ENCODE measurements around the gene SUPT20HL2.
"Not testable (repeated sequence)": the region's sequence is repeated elsewhere in the genome, so short reads cannot be mapped to it uniquely, and the experiment has no call there.

SUPT20HL2 gene

DNA sequence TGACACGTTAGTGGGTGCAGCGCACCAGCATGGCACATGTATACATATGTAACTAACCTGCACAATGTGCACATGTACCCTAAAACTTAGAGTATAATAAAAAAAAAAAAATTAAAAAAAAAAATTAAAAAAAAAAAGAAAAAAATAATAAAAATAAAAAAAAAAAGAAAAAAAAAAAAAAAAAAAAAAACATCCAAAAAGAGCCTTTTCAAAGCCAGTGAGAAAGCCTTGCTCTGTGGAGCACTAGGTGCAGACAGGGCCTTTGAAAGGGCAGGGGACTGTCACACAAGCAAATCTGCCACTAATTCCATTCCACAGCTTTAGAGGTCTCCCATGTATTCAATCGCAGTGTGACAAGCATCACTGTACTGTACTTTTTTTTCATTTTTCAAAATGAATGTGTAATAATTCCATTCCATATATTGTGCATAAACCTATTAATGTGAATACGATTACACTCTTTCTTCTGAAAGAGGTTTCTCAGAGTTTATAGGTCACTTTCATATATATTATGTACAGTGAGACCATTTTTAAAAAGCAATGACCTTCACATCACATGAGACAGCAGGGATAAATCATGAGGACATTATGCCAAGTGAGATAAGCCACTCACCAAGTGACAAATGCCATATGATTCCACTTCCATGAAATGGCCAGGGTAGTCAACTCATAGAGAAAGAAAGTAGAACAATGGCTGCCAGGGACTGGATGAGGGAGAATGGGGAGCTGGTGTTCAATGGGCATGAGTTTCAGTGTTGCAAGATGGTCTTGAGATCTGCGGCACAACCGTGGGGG lies 4.1 kb downstream of the SUPT20HL2 start:
- not testable (repeated sequence) for DNase-seq (ENCODE audit: low read depth in 2 of 2)

DNA sequence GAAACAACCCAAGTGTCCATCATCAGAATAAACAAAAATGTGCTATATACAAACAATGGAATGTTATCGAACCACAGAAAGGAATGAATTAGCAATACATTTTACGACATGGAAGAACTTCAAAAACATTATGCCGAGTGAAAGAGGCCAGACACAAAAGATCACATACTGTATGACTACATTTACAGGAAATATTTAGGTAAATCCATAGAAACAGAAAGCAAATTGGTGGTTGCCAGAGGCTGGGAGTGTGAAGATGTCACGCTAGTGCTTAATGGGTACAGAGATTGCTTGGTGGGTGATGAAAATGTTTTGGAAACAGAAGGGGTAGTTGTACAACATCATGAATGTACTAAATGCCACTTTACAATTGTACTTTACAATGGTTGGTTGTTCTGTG lies 5.1 kb downstream of the SUPT20HL2 start:
- DNase-seq (ENCODE audit: low read depth in 2 of 2), result not testable (repeated sequence)

GRCh38 chrX:24306440-24306839 lies 7.4 kb downstream of the SUPT20HL2 start:
- no peak for DNase-seq (ENCODE audit: low read depth in 2 of 2)

GRCh38 chrX:24305905-24306304 lies 8.0 kb downstream of the SUPT20HL2 start:
- no peak for DNase-seq (ENCODE audit: low read depth in 2 of 2)

DNA sequence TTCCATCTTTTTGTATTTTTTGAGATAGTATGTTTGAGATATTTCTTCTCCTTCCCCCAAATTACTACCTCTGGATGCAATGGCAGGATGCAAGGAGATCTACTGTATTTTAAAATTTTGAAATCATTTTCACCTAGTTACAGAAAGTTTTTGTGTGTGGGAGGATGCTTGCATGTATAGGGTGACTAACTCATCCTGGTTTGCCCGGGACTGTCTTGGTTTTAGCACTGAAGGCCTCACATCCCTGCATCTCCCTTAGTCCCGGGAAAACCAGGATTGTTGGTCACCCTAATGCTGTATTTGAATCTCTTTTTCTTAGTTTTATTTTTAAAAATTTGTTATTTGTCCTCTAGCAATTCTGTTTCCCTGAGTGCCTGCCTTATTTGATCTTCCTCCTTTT lies 12.1 kb downstream of the SUPT20HL2 start:
- no peak for DNase-seq (ENCODE audit: low read depth in 2 of 2)

- DNase-seq (ENCODE audit: low read depth in 2 of 2), result no peak
These were observed 12.8 kb downstream of the SUPT20HL2 start for GRCh38 chrX:24301060-24301459.

- DNase-seq (ENCODE audit: low read depth in 2 of 2), result no peak
These were observed 15.7 kb downstream of the SUPT20HL2 start for GRCh38 chrX:24298191-24298590.

DNA sequence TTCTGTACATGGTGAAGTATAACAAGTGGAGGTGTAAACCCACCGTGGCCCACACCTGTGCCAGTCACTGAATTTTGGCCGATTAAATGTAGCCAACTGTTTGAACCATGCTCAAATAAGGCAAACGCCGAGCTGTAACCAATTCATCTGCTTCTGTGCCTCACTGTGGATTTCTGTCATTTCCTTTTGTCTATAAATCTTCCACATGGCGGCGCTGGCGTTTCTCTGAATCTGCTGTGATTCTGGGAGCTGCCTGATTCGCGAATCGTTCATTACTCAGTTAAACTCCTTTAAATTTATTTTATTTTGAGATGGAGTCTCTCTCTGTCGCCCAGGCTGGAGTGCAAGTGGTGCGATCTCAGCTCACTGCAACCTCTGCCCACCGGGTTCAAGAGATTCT lies 19.2 kb downstream of the SUPT20HL2 start:
- DNase-seq (ENCODE audit: low read depth in 2 of 2), result peak in 1 of 2 donors; percentile 7

- DNase-seq (ENCODE audit: low read depth in 2 of 2), result no peak
These were observed 20.5 kb downstream of the SUPT20HL2 start for GRCh38 chrX:24293412-24293811.

DNA sequence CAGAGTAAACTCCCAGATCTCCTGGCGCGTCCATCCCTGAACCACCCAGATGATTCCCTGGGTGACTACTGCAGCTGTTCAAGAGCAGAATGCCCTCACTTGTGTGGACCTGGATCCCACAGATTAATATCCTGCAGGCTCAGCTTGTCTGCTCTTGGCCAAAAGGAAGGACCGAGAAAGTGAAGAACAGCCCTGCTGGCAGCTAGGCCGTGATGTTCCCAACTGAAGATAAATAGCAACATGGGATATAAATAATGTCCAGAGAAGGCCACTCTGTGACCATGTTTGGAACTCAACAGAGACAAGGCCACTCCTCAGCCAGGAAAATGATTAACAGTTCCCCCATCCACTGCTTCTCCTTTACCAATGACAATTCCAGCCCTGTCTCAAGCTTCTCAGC lies 21.5 kb downstream of the SUPT20HL2 start:
- no peak for DNase-seq (ENCODE audit: low read depth in 2 of 2)

DNA sequence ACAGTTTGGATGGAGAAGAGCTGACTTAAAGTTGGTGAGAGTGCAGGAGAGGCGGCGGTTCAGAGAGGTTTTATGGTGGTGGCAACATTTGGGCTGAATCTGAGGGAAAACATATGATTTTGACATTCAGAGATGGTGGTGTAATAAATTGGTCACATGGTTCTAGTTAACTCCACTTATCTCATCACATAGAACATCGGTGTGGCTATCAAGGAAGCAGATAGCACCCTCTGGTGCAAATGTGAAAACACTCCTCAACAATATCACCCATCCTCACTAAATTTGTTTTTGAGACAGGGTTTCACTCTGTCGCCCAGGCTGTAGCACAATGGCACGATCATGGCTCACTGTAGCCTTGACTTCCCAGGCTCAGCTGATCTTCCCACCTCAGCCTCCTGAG lies 28.8 kb downstream of the SUPT20HL2 start:
- DNase-seq (ENCODE audit: low read depth in 2 of 2), result no peak

DNA sequence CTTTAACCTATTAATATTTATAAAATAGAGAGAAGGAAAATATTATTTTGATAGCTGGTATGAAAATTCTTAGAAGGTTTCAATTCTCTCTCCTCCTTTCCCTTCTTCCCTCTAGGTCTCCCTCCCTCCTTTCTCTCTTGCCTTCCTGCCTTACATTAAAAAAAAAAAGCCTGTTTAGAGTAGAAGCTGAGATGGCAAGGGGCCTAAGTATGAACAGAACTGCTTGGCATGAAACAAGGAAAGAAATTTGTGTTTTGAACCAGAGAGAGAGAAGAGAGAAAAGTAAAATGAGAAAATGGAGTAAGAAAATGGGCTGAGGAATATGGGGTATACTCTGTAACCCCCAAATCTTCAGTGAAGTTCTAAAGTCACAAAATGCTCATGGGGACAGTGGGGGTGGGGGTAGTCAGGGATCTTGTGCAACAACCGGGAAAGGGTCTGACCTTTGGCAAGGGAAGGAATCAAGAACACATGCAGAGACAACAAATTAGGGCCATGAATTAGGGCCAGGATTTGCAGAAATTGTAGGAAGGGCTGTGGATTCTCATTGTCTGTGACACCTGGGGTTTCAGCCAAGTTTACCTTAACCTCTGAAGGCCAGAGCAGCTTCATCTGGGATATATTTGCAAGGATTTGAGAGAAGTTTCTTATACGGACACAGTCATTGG lies 30.6 kb downstream of the SUPT20HL2 start:
- no peak for DNase-seq (ENCODE audit: low read depth in 2 of 2)

DNA sequence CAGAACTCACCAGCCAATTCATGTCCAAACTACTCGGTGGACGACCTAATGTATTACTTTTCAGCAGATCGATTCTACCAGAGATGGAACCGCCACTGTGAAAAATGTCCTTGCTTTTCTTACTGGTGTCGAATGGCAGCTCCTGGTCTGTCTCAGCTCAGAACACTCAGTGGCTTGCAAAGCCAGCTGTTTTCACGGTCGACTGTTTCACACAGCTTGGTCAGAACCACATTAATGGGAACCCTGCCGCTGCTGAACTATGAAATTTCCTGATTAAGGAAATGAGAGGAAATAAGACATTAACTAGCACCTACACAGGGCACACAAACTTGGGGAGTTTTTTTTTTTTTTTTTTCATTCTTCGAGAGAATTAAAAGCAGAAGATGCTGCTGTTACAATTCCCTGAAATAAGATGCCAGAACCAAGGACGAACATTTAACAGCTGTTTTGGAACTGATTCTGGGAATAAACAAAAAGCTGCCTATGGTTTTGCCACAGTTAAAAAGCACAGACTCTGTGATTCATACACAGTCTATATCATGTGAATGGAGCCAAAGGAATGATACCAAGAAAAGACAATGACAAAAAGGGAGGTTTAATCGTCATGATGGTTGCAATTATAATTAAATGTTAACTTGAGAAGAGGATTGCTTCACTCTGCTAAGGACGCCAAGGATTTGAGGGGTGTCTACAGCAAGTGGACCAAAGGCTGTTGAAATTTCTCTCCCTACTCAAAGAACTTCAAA lies 31.3 kb downstream of the SUPT20HL2 start:
- no peak for DNase-seq (ENCODE audit: low read depth in 2 of 2)

DNA sequence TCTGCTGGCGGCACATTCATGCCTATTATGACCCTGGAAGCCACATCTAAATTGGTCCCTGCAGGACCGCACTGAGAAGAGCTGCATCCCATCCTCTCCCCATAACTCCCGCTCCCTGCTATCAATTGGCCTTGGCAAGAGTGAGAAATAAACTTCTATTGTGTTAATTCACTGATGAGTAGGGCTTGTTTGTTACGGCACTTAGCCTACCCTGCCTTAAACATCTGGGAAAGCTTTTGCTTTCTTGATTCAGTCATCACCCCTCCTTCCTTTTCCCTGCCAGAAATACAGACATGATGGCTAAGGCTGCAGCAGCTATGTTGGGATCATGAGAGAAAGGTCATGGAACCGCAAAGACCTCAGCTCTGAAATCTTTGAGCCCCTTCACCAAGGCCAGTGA lies 36.5 kb downstream of the SUPT20HL2 start:
- no peak for DNase-seq (ENCODE audit: low read depth in 2 of 2)

GRCh38 chrX:24276015-24276414 lies 37.9 kb downstream of the SUPT20HL2 start:
- no peak for DNase-seq (ENCODE audit: low read depth in 2 of 2)

DNA sequence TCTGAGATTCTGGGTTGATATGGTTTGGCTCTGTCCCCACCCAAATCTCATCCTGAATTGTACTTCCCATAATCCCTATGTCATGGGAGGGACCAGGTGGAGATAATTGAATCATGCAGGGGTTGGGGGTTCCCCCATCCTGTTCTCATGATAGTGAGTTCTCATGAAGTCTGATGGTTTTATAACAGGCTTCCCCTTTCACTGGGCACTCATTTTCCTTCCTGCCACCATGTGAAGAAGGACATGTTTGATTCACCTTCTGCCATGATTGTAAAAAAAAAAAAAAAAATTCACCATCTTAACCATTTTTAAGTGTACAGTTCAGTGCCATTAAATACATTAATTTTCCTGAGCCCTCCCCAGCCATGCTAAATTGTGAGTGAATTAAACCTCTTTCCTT lies 42.6 kb downstream of the SUPT20HL2 start:
- DNase-seq (ENCODE audit: low read depth in 2 of 2), result no peak

GRCh38 chrX:24268786-24269185 lies 45.1 kb downstream of the SUPT20HL2 start:
- no peak for DNase-seq (ENCODE audit: low read depth in 2 of 2)

DNA sequence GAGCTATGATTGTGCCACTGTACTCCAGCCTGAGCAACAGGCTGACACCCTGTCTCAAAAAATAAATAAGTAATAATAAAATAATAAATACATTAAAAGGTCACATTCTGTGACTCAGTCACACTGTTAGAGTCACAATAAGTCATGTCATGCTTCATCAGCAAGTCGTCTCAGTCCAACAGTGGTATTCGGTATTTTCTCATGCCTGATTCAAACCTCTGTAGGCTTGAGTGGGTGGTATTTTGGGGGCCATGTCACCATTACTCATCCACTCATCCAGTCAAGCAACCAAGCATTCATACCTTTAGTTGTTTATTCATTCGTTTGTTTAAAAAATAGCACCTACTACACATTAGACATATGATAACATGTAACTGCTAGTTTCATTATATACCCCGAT lies 46.9 kb downstream of the SUPT20HL2 start:
- DNase-seq (ENCODE audit: low read depth in 2 of 2), result no peak

DNA sequence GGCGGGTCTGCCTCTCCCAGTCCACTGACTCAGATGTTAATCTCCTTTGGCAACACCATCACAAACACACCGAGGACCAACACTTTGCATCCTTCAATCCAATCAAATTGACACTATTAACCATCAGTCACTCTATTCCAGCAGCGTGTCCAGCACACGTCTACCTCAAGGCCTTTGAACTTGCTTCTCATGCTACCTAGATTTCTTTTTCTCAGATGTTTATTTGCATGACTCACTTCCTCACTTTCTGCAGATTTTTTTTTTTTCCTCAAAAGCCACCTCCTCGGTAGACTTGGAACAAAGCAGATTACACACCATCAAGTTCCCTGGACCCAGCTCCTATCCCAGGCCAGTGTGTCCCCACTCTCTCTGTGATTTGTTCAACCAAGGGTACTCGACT lies 49.5 kb downstream of the SUPT20HL2 start:
- DNase-seq (ENCODE audit: low read depth in 2 of 2), result no peak

DNA sequence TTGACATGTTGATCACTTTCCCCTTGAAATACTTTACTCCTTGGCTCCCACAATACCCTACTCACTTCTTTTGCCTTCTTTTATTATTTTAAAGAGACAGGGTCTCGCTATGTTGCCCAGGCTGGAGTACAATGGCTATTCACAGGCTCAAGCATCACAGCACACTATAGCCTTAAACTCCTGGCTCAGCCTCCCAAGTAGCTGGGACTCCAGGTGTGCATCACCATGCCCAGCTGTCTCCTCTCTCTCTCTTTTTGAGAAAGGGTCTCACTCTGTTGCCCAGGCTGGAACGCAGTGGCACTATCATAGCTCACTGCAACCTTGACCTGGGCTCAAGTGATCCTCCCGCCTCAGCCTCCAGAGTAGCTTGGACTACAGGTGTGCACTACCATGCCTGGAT lies 51.6 kb downstream of the SUPT20HL2 start:
- DNase-seq (ENCODE audit: low read depth in 2 of 2), result no peak
